GM18907 (cell line): ENCODE data around the gene DOK3.

Experiments used
- ATAC-seq: cut with Tn5 transposase; IDR thresholded peaks from one replicate; pipeline ENCODE4 v1.9.1; 2021; ENCODE audit warnings: mild to moderate bottlenecking, moderate library complexity; ENCODE audit not compliant: unreplicated experiment

DOK3 gene

GRCh38 chr5:177469750-177470525 lies 39.7 kb downstream of the DOK3 start:
- ATAC-seq: no peak

GRCh38 chr5:177468685-177469628 lies 40.7 kb downstream of the DOK3 start:
- no peak for ATAC-seq

GRCh38 chr5:177468329-177468684 lies 41.3 kb downstream of the DOK3 start:
- no peak for ATAC-seq

- no peak for ATAC-seq
Observed at GRCh38 chr5:177467436-177467835, 42.2 kb downstream of the DOK3 start.

GRCh38 chr5:177466861-177467260 lies 42.8 kb downstream of the DOK3 start:
- no peak for ATAC-seq

- ATAC-seq: no peak
Observed at GRCh38 chr5:177465044-177465443, 44.6 kb downstream of the DOK3 start.

- no peak for ATAC-seq
Observed at GRCh38 chr5:177462021-177462670, 47.5 kb downstream of the DOK3 start.

GRCh38 chr5:177459819-177460628 lies 49.6 kb downstream of the DOK3 start:
- no peak for ATAC-seq

GRCh38 chr5:177459357-177459756 lies 50.3 kb downstream of the DOK3 start:
- no peak for ATAC-seq

- ATAC-seq: no peak
Observed at GRCh38 chr5:177458912-177459350, 50.7 kb downstream of the DOK3 start.

- ATAC-seq: no peak
Observed at GRCh38 chr5:177457852-177458681, 51.6 kb downstream of the DOK3 start.

- ATAC-seq: peak; percentile 41
Observed at GRCh38 chr5:177456976-177457851, 52.4 kb downstream of the DOK3 start.

GRCh38 chr5:177456591-177456964 lies 53.0 kb downstream of the DOK3 start:
- no peak for ATAC-seq

- peak; percentile 15 for ATAC-seq
Observed at GRCh38 chr5:177455661-177456590, 53.7 kb downstream of the DOK3 start.

GRCh38 chr5:177455036-177455660 lies 54.5 kb downstream of the DOK3 start:
- ATAC-seq: peak; percentile 60

GRCh38 chr5:177454397-177455035 lies 55.1 kb downstream of the DOK3 start:
- ATAC-seq: peak; percentile 47
